IPS-18a (cell line): ENCODE data around the gene VPS41.

Experiments used
- H3K27ac ChIP-seq: one replicate; pipeline ENCODE4 v1.5.1; 2013; ENCODE audit warnings: low read length
- H3K27me3 ChIP-seq: one replicate; pipeline ENCODE4 v1.6.1; 2013; ENCODE audit warnings: mild to moderate bottlenecking, low read length; ENCODE audit not compliant: control insufficient read depth, insufficient read depth
- H3K36me3 ChIP-seq: one replicate; pipeline ENCODE4 v1.6.1; 2013; ENCODE audit warnings: low read depth, low read length; ENCODE audit not compliant: control insufficient read depth
- H3K4me1 ChIP-seq: one replicate; pipeline ENCODE4 v1.6.1; 2013; ENCODE audit warnings: low read depth, low read length; ENCODE audit not compliant: control insufficient read depth
- H3K4me3 ChIP-seq: one replicate; pipeline ENCODE4 v1.5.1; 2013; ENCODE audit warnings: low read length
- H3K9ac ChIP-seq: one replicate; pipeline ENCODE4 v1.6.1; 2013; ENCODE audit warnings: mild to moderate bottlenecking, low read length, moderate library complexity
- H3K9me3 ChIP-seq: one replicate; pipeline ENCODE4 v1.6.1; 2013; ENCODE audit warnings: low read depth, low read length; ENCODE audit not compliant: control insufficient read depth

Gene VPS41

GRCh38 chr7:38934536-38934935 lies 25.5 kb upstream of the VPS41 start:
- Histone ChIP-seq H3K9ac (no peak overlapping the region), H3K27me3 (no peaks in the 10 kb centered on the region), H3K36me3 (no peaks in the 10 kb centered on the region), H3K27ac (no peak overlapping the region), H3K4me3 (no peak overlapping the region), H3K9me3 (no peaks in the 10 kb centered on the region), H3K4me1 (no peaks in the 10 kb centered on the region)

- no peaks in the 10 kb centered on the region for H3K36me3 ChIP-seq
- no peaks in the 10 kb centered on the region for H3K4me1 ChIP-seq
- H3K9me3 ChIP-seq = no peaks in the 10 kb centered on the region
- H3K4me3 ChIP-seq = no peak overlapping the region
- no peak overlapping the region for H3K27ac ChIP-seq
- no peak overlapping the region for H3K9ac ChIP-seq
- no peaks in the 10 kb centered on the region for H3K27me3 ChIP-seq
Measured at GRCh38 chr7:38934051-38934450, 25.1 kb upstream of the VPS41 start.

DNA sequence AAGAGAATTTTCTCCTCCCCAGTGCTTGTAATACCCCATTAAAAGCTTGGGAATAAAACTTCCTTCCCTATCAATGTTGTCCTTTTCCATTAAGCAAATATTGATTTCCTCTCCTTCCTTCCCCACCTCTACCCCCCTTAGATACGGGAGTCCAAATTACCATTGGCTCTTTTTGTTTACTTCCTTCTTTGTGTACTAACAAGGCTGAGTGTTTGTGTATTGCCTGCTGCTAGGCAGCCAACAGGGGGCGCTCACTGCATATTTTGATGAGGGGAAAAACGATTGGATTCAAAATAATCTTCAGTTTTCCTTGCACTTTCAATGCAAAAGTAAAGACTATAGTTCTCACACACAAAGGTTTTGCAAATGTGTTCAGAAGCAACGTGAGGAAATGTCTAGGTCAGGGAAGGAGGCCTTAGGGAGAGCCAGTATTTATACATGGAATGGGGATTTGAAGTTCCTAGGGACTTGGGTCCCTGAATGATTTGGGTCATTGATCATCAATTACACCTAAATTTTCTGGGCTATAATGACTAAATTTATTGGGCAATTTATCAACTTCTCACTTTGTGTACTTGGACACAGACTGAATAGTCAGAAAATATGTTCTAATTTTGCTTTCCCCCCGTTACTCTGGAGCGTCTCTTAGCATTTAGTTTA lies 23.6 kb upstream of the VPS41 start:
- Histone ChIP-seq H3K4me3 (no peak overlapping the region), H3K9me3 (no peaks in the 10 kb centered on the region), H3K27me3 (no peaks in the 10 kb centered on the region), H3K9ac (no peak overlapping the region), H3K27ac (no peak overlapping the region), H3K36me3 (no peaks in the 10 kb centered on the region), H3K4me1 (no peaks in the 10 kb centered on the region)

GRCh38 chr7:38929460-38930171 lies 20.6 kb upstream of the VPS41 start:
- H3K4me1 ChIP-seq = no peaks in the 10 kb centered on the region
- no peak overlapping the region for H3K9ac ChIP-seq
- H3K27me3 ChIP-seq = no peaks in the 10 kb centered on the region
- H3K27ac ChIP-seq = no peak overlapping the region
- no peak overlapping the region for H3K4me3 ChIP-seq
- H3K9me3 ChIP-seq = no peaks in the 10 kb centered on the region
- H3K36me3 ChIP-seq = no peaks in the 10 kb centered on the region

DNA sequence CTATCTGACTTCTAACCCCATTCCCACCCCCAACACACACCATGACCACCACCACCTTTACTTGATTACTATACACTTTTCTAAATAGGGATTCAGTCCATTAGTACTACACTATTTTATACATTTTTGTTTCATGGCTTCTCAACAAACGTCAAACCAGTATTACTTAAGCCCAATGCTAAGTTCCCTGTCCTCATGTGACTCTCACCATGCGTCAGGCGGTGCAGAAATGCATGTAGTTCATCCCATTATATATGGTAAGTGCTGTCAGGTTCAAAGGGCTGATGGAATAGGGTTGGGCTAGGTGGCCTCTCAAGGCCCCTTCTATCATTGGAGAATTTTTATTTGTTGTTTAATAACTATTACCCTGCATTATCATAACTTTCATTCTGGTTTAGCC lies 19.5 kb upstream of the VPS41 start:
- Histone ChIP-seq H3K27me3 (no peaks in the 10 kb centered on the region), H3K4me3 (no peak overlapping the region)

GRCh38 chr7:38927751-38928150 lies 18.8 kb upstream of the VPS41 start:
- Histone ChIP-seq H3K36me3 (no peaks in the 10 kb centered on the region), H3K27ac (no peak overlapping the region), H3K4me3 (no peak overlapping the region), H3K9me3 (no peaks in the 10 kb centered on the region), H3K4me1 (no peaks in the 10 kb centered on the region), H3K9ac (no peak overlapping the region), H3K27me3 (no peaks in the 10 kb centered on the region)

More for the DNA sequence above, 19.5 kb upstream of the VPS41 start:
- no peak overlapping the region for H3K27ac ChIP-seq
- H3K36me3 ChIP-seq = no peaks in the 10 kb centered on the region
- no peak overlapping the region for H3K9ac ChIP-seq
- no peaks in the 10 kb centered on the region for H3K4me1 ChIP-seq
- no peaks in the 10 kb centered on the region for H3K9me3 ChIP-seq

GRCh38 chr7:38920731-38921130 lies 11.7 kb upstream of the VPS41 start:
- no peaks in the 10 kb centered on the region for H3K36me3 ChIP-seq

GRCh38 chr7:38916396-38916795 lies 7.4 kb upstream of the VPS41 start:
- Histone ChIP-seq H3K27me3 (no peaks in the 10 kb centered on the region), H3K27ac (no peak overlapping the region), H3K4me3 (no peak overlapping the region), H3K4me1 (no peaks in the 10 kb centered on the region), H3K9ac (no peak overlapping the region), H3K9me3 (no peaks in the 10 kb centered on the region), H3K36me3 (no peaks in the 10 kb centered on the region)

More at GRCh38 chr7:38920731-38921130, 11.7 kb upstream of the VPS41 start:
- Histone ChIP-seq H3K9ac (no peak overlapping the region), H3K4me3 (no peak overlapping the region), H3K4me1 (no peaks in the 10 kb centered on the region), H3K9me3 (no peaks in the 10 kb centered on the region), H3K27ac (no peak overlapping the region), H3K27me3 (no peaks in the 10 kb centered on the region)

- Histone ChIP-seq H3K36me3 (no peaks in the 10 kb centered on the region), H3K9me3 (no peaks in the 10 kb centered on the region), H3K4me1 (no peaks in the 10 kb centered on the region), H3K27ac (no peak overlapping the region), H3K27me3 (no peaks in the 10 kb centered on the region), H3K4me3 (no peak overlapping the region), H3K9ac (no peak overlapping the region)
Measured at GRCh38 chr7:38909870-38910269, 879 bp upstream of the VPS41 start.

DNA sequence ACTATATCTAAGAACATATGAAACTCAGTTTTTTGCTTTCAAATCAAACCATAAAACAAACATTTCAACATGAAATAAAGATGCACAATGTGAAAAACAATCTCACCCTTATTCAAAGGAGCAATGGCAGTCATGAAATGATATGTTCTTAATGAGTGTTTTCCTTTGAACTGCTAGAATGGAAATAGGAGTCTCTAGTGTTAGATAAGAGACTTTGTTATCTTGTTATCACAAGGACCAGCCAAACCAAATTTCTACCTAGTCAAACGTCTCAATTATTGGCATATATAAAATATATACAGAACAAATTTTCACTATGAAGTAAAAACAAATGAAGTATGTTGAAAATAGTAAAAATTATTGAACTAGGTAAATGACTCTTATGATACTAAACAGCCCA lies 1.2 kb downstream of the VPS41 start:
- no peak overlapping the region for H3K9ac ChIP-seq
- H3K4me1 ChIP-seq = no peaks in the 10 kb centered on the region
- no peaks in the 10 kb centered on the region for H3K36me3 ChIP-seq
- no peak overlapping the region for H3K27ac ChIP-seq
- H3K4me3 ChIP-seq = peak overlapping the region; percentile 85
- H3K9me3 ChIP-seq = no peaks in the 10 kb centered on the region
- H3K27me3 ChIP-seq = no peaks in the 10 kb centered on the region

GRCh38 chr7:38907066-38907465 lies 1.9 kb downstream of the VPS41 start:
- Histone ChIP-seq H3K27me3 (no peaks in the 10 kb centered on the region), H3K4me1 (no peaks in the 10 kb centered on the region), H3K36me3 (no peaks in the 10 kb centered on the region), H3K9ac (no peak overlapping the region), H3K4me3 (no peak overlapping the region), H3K27ac (no peak overlapping the region), H3K9me3 (no peaks in the 10 kb centered on the region)
